Inferior parietal cortex (tissue), 1 donor: ENCODE data around the gene TRIM41.
"Not testable (repeated sequence)": the region's sequence is repeated elsewhere in the genome, so short reads cannot be mapped to it uniquely, and the experiment has no call there.

Experiments
- DNase-seq: peaks from one replicate; pipeline ENCODE4 v3.0.0-alpha.2; 2016; ENCODE audit errors: extremely low spot score

TRIM41 gene

DNA sequence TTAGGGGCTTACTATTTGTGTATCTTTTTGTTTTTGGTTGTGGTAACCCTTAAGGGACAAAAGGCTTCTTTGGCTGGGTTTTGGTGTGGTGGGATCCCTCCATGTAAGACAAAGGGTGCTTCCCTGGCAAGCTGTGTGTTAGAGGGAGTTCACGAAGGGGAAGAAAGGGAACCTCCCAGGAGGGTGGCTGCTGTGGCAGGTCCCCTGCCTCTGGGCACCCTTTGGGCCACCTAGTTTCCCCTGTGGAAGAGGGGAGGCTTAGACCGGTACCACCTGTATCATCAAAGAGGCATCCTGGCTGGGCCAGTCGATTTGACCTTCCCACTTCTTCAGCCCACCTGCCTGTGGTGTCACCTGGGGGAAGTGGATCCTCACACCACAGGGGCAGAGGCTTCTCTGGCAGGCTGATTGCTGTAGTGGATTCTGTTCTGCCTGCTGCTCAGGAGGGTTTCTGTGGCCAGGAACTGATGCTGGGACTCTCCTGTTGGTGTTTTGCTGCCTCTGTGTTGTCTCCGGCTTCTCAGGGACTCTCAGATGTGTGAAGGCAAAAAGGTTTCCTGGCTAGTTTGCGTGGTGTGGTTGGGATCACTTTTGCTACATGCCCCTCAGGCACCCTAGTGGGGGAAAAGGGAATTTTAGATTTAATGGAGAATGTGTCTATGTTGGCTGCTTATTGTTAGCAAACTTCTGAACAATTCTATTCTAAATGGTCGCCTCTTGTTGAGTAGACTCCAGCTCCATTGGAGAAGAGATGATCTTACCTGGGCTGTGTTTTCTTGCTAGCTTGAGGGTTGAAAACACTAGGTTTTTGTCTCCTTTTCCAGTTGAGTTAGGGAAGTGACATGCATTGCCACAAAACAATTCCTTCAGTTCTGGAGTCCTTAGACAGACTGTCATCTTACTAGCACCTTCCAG lies 61.0 kb downstream of the TRIM41 start:
- not testable (repeated sequence) for DNase-seq
